ENCODE data around the gene NR6A1.

The NR6A1 gene

DNA sequence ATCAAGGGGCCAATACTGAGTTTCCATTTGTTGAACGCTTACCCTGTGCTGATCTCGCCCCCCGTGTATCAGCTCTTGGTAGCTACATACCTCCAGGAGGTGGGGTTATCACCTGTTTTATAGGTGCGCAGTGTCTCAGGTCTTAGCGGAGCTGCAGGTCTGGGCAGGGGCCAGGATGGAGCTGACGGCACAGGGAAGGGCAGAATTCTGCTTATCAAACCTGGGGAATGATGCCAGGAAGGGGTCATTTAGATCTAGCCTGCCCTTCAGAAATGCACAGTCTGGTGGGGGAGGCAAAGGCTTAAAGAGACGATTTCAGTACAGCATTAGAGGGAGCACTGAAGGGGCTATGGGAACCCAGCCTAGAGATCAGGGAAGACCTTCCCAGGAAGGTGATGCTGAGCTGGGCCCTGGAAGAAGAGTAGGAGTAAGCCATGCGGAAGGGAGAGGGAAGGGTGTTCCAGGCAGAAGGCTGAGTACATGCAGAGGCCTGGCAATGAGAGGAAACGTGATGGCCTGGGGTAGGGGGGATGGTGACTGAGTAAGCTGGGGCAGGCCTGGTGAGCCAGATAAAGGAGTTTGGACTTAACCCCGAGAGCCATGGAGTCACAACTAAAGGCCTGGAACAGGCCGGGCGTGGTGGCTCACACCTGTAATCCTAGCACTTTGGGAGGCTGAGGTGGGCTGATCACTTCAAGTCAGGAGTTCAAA lies 37.3 kb upstream of the NR6A1 start:
- TF ChIP-seq ESRRG (CRISPR knock-in tag; IDR thresholded peaks at IDR 0.05), result no peak
- ATAC-seq, result no peak

GRCh38 chr9:124805186-124805585 lies 34.1 kb upstream of the NR6A1 start:
- TF ChIP-seq POU6F1 (CRISPR knock-in tag; IDR thresholded peaks at IDR 0.05; ENCODE audit: borderline replicate concordance, low read depth) (no peak), ZNF565 (CRISPR knock-in tag; conservative IDR thresholded peaks at IDR 0.05; ENCODE audit: low read depth) (no peak), BACH2 (CRISPR knock-in tag; IDR thresholded peaks at IDR 0.05; ENCODE audit: borderline replicate concordance) (no peak), CSDC2 (CRISPR knock-in tag; IDR thresholded peaks at IDR 0.05) (no peak), ZNF8 (CRISPR knock-in tag; IDR thresholded peaks at IDR 0.05) (no peak)
- ATAC-seq, result no peak

- TF ChIP-seq TCF4 (CRISPR knock-in tag; IDR thresholded peaks at IDR 0.05; ENCODE audit: borderline replicate concordance), result no peak
- TF ChIP-seq ISL1 (CRISPR knock-in tag; IDR thresholded peaks at IDR 0.05), result no peak
- no peak for TF ChIP-seq ARNTL (CRISPR knock-in tag; IDR thresholded peaks at IDR 0.05; ENCODE audit: borderline replicate concordance, low read depth)
- no peak for TF ChIP-seq ZC3H10 (CRISPR knock-in tag; IDR thresholded peaks at IDR 0.05)
- TF ChIP-seq ZNF565 (CRISPR knock-in tag; conservative IDR thresholded peaks at IDR 0.05; ENCODE audit: low read depth), result no peak
- no peak for TF ChIP-seq GLIS3 (CRISPR knock-in tag; IDR thresholded peaks at IDR 0.05)
- no peak for TF ChIP-seq ZFP3 (CRISPR knock-in tag; IDR thresholded peaks at IDR 0.05)
- no peak for ATAC-seq
These were observed 32.8 kb upstream of the NR6A1 start for GRCh38 chr9:124803911-124804310.

GRCh38 chr9:124802426-124802825 lies 31.3 kb upstream of the NR6A1 start:
- ATAC-seq, result no peak
- TF ChIP-seq ZNF70 (CRISPR knock-in tag; IDR thresholded peaks at IDR 0.05), result no peak
- TF ChIP-seq PATZ1 (CRISPR knock-in tag; IDR thresholded peaks at IDR 0.05; ENCODE audit: borderline replicate concordance), result no peak
- TF ChIP-seq POU6F1 (CRISPR knock-in tag; IDR thresholded peaks at IDR 0.05; ENCODE audit: borderline replicate concordance, low read depth), result no peak
- no peak for TF ChIP-seq GLIS3 (CRISPR knock-in tag; IDR thresholded peaks at IDR 0.05)
- TF ChIP-seq OSR1 (CRISPR knock-in tag; IDR thresholded peaks at IDR 0.05), result no peak
- no peak for TF ChIP-seq ESRRG (CRISPR knock-in tag; IDR thresholded peaks at IDR 0.05)
- no peak for TF ChIP-seq ARNTL (CRISPR knock-in tag; IDR thresholded peaks at IDR 0.05; ENCODE audit: borderline replicate concordance, low read depth)
- no peak for TF ChIP-seq BACH2 (CRISPR knock-in tag; IDR thresholded peaks at IDR 0.05; ENCODE audit: borderline replicate concordance)
- no peak for TF ChIP-seq TCF4 (CRISPR knock-in tag; IDR thresholded peaks at IDR 0.05; ENCODE audit: borderline replicate concordance)
- TF ChIP-seq CSDC2 (CRISPR knock-in tag; IDR thresholded peaks at IDR 0.05), result no peak
- TF ChIP-seq SNAI2 (CRISPR knock-in tag; IDR thresholded peaks at IDR 0.05), result no peak
- no peak for TF ChIP-seq CSRNP3 (CRISPR knock-in tag; IDR thresholded peaks at IDR 0.05)
- TF ChIP-seq RARB (CRISPR knock-in tag; IDR thresholded peaks at IDR 0.05), result no peak
- no peak for TF ChIP-seq PPARA (CRISPR knock-in tag; IDR thresholded peaks at IDR 0.05; ENCODE audit: borderline replicate concordance)
- TF ChIP-seq TOX (CRISPR knock-in tag; IDR thresholded peaks at IDR 0.05; ENCODE audit: borderline replicate concordance), result no peak
- no peak for TF ChIP-seq ZNF565 (CRISPR knock-in tag; conservative IDR thresholded peaks at IDR 0.05; ENCODE audit: low read depth)
- no peak for TF ChIP-seq ZC3H10 (CRISPR knock-in tag; IDR thresholded peaks at IDR 0.05)

Data from SK-N-SH treated with all-trans-retinoic acid at 6 μM for 48 hours (cell line).